K562 (cell line): ENCODE data around the gene PEF1. TPM values are rescaled to one million over a fixed set of nuclear protein-coding genes. Genes with fewer than 3 reads are reported as not detected.

ENCODE experiments used
- ATAC-seq: fragments of 200-7000 bp; cut with Tn5 transposase; 3 replicates; pipeline ENCODE4 v1.9.1; 2020; ENCODE audit warnings: moderate library complexity
- BruUV-seq: library from RNA; stranded (reverse); fragments of 400-500 nt; replicated peaks from 2 replicates; lab custom pipeline; 2021; lab: Mats Ljungman, UMichigan
- CTCF ChIA-PET: fragments of 300-600 bp; formaldehyde crosslinking; extraction: SDS; loops from one replicate; lab custom pipeline; 2021; ENCODE audit warnings: low intra/inter-chr PET ratio; lab: Yijun Ruan, JAX
- POLR2A ChIA-PET: fragments of 300-600, 350-650 bp; sonication (Branson Sonifier 250); formaldehyde crosslinking; extraction: SDS; loops from one replicate; lab custom pipeline; 2021; ENCODE audit warnings: antibody characterized with exemption, inconsistent platforms; lab: Yijun Ruan, JAX
- DNase-seq, 4 experiments: peaks; one replicate each; pipeline versions ENCODE4 v3.0.0 to v3.0.0-alpha.2; 2011 to 2018; ENCODE audit warnings: low spot score in 3 of 4, mixed read lengths in 3 of 4; ENCODE audit errors: extremely low read depth in 1 of 4
- FAIRE-seq: peaks from 2 replicates; lab custom pipeline; 2011; peaks lifted over from hg19 to GRCh38; lab: Jason Lieb, UNC
- H2AFZ ChIP-seq: 2 replicates; pipeline ENCODE4 v1.6.0; 2011; ENCODE audit warnings: low read depth, low read length, control low read depth, inconsistent platforms
- H3K27ac ChIP-seq: fragments of 200-600 bp; 3 replicates; pipeline ENCODE4 v1.8.0; 2011; ENCODE audit warnings: low read depth, mild to moderate bottlenecking, control low read depth, inconsistent platforms, low read length, moderate library complexity, mixed read lengths; ENCODE audit errors: extremely low read depth
- H3K27me3 ChIP-seq, 2 experiments: fragments of 300-600 bp in 1 of 2; 2 replicates in 1 of 2; 3 replicates in 1 of 2; pipeline versions ENCODE4 v1.6.0 to v1.8.0; 2011; ENCODE audit warnings: inconsistent platforms in 2 of 2, low read length in 2 of 2, mild to moderate bottlenecking in 1 of 2, mixed read lengths in 1 of 2, moderate library complexity in 1 of 2; ENCODE audit not compliant: control insufficient read depth in 2 of 2, insufficient read depth in 2 of 2
- H3K36me3 ChIP-seq: fragments of 300-600 bp; 3 replicates; pipeline ENCODE4 v1.8.0; 2011; ENCODE audit warnings: mild to moderate bottlenecking, low read length, inconsistent platforms; ENCODE audit not compliant: control insufficient read depth, insufficient read depth
- H3K4me1 ChIP-seq, 2 experiments: fragments of 200-600 bp in 1 of 2; replicated peaks in 1 of 2; 2 replicates in 1 of 2; 3 replicates in 1 of 2; pipeline versions ENCODE4 v1.5.1 to v1.8.0; 2011; ENCODE audit warnings: inconsistent platforms in 2 of 2, low read length in 2 of 2, mild to moderate bottlenecking in 1 of 2, mixed read lengths in 1 of 2, moderate library complexity in 1 of 2; ENCODE audit not compliant: control insufficient read depth in 2 of 2, insufficient read depth in 2 of 2
- H3K4me2 ChIP-seq: 2 replicates; pipeline ENCODE4 v1.6.1; 2011; ENCODE audit warnings: low read length, control low read depth, inconsistent platforms, mixed read lengths; ENCODE audit not compliant: insufficient read depth
- H3K4me3 ChIP-seq: fragments of 200-600 bp; sonication (generic), shearing (Covaris generic); 2 replicates; pipeline ENCODE4 v1.5.1; 2016; ENCODE audit warnings: control low read depth, inconsistent platforms
- H3K79me2 ChIP-seq: fragments of 200-600 bp; 3 replicates; pipeline ENCODE4 v1.8.0; 2011; ENCODE audit warnings: low read length, inconsistent platforms; ENCODE audit not compliant: control insufficient read depth, insufficient read depth
- H3K9ac ChIP-seq, 2 experiments: 2 replicates each; pipeline versions ENCODE4 v1.6.0 to v1.6.1; 2011; ENCODE audit warnings: low read depth in 2 of 2, low read length in 2 of 2, control low read depth in 1 of 2, inconsistent platforms in 1 of 2, mild to moderate bottlenecking in 1 of 2, mixed read lengths in 1 of 2; ENCODE audit not compliant: insufficient read depth in 1 of 2
- H3K9me1 ChIP-seq: one replicate; pipeline ENCODE4 v1.6.0; 2011; ENCODE audit warnings: inconsistent platforms, mild to moderate bottlenecking, low read length, moderate library complexity; ENCODE audit not compliant: control insufficient read depth, insufficient read depth
- H3K9me3 ChIP-seq: replicated peaks from 2 replicates; pipeline ENCODE4 v1.5.1; 2011; ENCODE audit warnings: low read depth, low read length, inconsistent platforms; ENCODE audit not compliant: control insufficient read depth, insufficient read depth
- H4K20me1 ChIP-seq: replicated peaks from 2 replicates; pipeline ENCODE4 v1.6.1; 2011; ENCODE audit warnings: low read length, inconsistent platforms, mixed read lengths; ENCODE audit not compliant: control insufficient read depth, insufficient read depth
- ARNT ChIP-seq, 2 experiments: fragments of 450-650 bp; IDR thresholded peaks; 2 replicates each; pipeline ENCODE4 v1.6.1; 2016; ENCODE audit warnings: mild to moderate bottlenecking in 1 of 2
- BRD4 ChIP-seq: fragments of 200-600 bp; sonication (generic); IDR thresholded peaks from 2 replicates; pipeline ENCODE4 v1.6.1; 2017; ENCODE audit warnings: inconsistent platforms
- CEBPG ChIP-seq, 3 experiments: fragments of 200-800 bp in 1 of 3; sonication (Bioruptor generic) in 1 of 3; sonication (generic) in 1 of 3; formaldehyde crosslinking in 1 of 3; IDR thresholded peaks in 2 of 3; conservative IDR thresholded peaks in 1 of 3; 2 replicates each; pipeline versions ENCODE4 v1.6.1 to v1.8.0; 2016 to 2022; ENCODE audit warnings: missing compliant biosample characterization in 2 of 3, missing genetic modification characterization in 2 of 3, mild to moderate bottlenecking in 1 of 3, missing genetic modification reagents in 1 of 3
- FOXA3 ChIP-seq, 2 experiments: fragments of 450-650 bp in 1 of 2; sonication (generic) in 1 of 2; formaldehyde crosslinking; IDR thresholded peaks in 1 of 2; conservative IDR thresholded peaks in 1 of 2; 2 replicates each; pipeline versions ENCODE4 v1.4.0 to v1.8.0; 2020 to 2022; ENCODE audit warnings: mild to moderate bottlenecking in 2 of 2, missing genetic modification reagents in 1 of 2
- JUN ChIP-seq, 2 experiments: sonication (generic) in 1 of 2; formaldehyde crosslinking in 1 of 2; IDR thresholded peaks; 2 replicates each; pipeline versions ENCODE4 v1.6.1 to v1.8.0; 2012 to 2022; ENCODE audit warnings: borderline replicate concordance in 2 of 2, mild to moderate bottlenecking in 2 of 2, improper control_type of control experiment in 1 of 2, low read depth in 1 of 2, low read length in 1 of 2, missing genetic modification reagents in 1 of 2
- MYNN ChIP-seq, 2 experiments: sonication (generic); formaldehyde crosslinking in 1 of 2; IDR thresholded peaks; 2 replicates each; pipeline versions ENCODE4 v1.5.0 to v1.6.1; 2016 to 2020; ENCODE audit warnings: antibody characterized with exemption in 1 of 2, missing genetic modification reagents in 1 of 2
- NEUROD1 ChIP-seq: fragments of 150-350 bp; IDR thresholded peaks from 2 replicates; pipeline ENCODE4 v1.6.1; 2014; ENCODE audit warnings: borderline replicate concordance, low read length, low read depth; ENCODE audit not compliant: partially characterized antibody
- SIN3A ChIP-seq, 2 experiments: fragments of 150-350 bp in 1 of 2; IDR thresholded peaks; 2 replicates each; pipeline ENCODE4 v1.6.1; 2011 to 2016; ENCODE audit warnings: borderline replicate concordance in 2 of 2, low read depth in 2 of 2, low read length in 2 of 2, mild to moderate bottlenecking in 2 of 2, moderate library complexity in 2 of 2; ENCODE audit not compliant: control insufficient read depth in 1 of 2
- WGBS: fragments of 100-300 bp; shearing (Covaris generic); methylation state at CpG from one replicate; pipeline ENCODE4 v1.1.6; 2016; ENCODE audit warnings: low coverage, mixed read lengths; ENCODE audit not compliant: insufficient coverage; ENCODE audit errors: missing lambda C conversion rate; 5-methylcytosine and 5-hydroxymethylcytosine counted together
- in situ Hi-C: fragments of 300-500 bp; cut with MboI; formaldehyde crosslinking; loops from 4 replicates; pipeline ENCODE4 v1.15.0; 2018; ENCODE audit warnings: inconsistent platforms, mixed read lengths
- intact Hi-C: fragments of 100-400 bp; cut with micrococcal nuclease; formaldehyde crosslinking; loops from 2 replicates; pipeline ENCODE4 v1.14.2; 2022
- polyA plus RNA-seq, 8 experiments: library from polyadenylated mRNA; depleted of rRNA in 4 of 8; stranded (reverse) in 5 of 8; unstranded in 3 of 8; fragments of >200 nt; fragmentation: Nextera tagmentation in 2 of 8; fragmentation: Illumina TruSeq in 1 of 8; extraction: Ambion mirVana in 2 of 8; extraction: Trizol in 1 of 8; gene quantifications; 2 replicates each; pipeline versions ENCODE4 v1.2.1 to v1.2.3, GENCODE V29; 2011 to 2014; ENCODE audit warnings: inconsistent platforms in 1 of 8, missing spikeins in 1 of 8
- total RNA-seq, 7 experiments: library from RNA; depleted of rRNA in 6 of 7; stranded (reverse); fragments of >200 nt in 6 of 7; fragmentation: Illumina TruSeq in 2 of 7; extraction: Trizol in 2 of 7; gene quantifications; 2 replicates each; pipeline versions ENCODE4 v1.2.1 to v1.2.3, GENCODE V29; 2011 to 2021; ENCODE audit warnings: low replicate concordance in 1 of 7
- TF ChIP-seq, protein P1 (sequence below): fragments of 150-350 bp; conservative IDR thresholded peaks from 2 replicates; pipeline ENCODE4 v1.6.1; 2014; ENCODE audit warnings: low read length
- TF ChIP-seq, protein P2 (sequence below): fragments of 450-650 bp; IDR thresholded peaks from 2 replicates; pipeline ENCODE4 v1.6.1; 2017; ENCODE audit warnings: antibody characterized with exemption, mild to moderate bottlenecking

Gene PEF1
- total and polyA plus RNA-seq, 9 of the 15 experiments (the other 6 are each of a cell fraction or from before 2014, with no cell fraction given), result 26.3 to 95.5 (median 61.9) TPM

DNA sequence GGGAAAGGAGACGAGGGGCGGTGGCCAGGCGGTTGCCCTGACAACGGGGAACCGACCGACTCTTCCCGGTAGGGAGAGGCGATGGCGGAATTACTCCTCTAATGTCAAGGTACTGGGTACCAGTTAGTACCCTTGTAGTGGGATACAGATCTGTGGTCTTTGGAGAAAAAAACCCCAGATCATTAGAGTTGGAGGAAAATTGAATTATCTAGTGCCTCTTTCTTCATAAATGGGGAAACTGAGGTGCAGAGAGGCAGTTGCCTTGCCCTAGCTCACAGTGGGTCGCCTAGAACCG is 545 bp upstream of the PEF1 start (continued):
- TF ChIP-seq, protein P1, sequence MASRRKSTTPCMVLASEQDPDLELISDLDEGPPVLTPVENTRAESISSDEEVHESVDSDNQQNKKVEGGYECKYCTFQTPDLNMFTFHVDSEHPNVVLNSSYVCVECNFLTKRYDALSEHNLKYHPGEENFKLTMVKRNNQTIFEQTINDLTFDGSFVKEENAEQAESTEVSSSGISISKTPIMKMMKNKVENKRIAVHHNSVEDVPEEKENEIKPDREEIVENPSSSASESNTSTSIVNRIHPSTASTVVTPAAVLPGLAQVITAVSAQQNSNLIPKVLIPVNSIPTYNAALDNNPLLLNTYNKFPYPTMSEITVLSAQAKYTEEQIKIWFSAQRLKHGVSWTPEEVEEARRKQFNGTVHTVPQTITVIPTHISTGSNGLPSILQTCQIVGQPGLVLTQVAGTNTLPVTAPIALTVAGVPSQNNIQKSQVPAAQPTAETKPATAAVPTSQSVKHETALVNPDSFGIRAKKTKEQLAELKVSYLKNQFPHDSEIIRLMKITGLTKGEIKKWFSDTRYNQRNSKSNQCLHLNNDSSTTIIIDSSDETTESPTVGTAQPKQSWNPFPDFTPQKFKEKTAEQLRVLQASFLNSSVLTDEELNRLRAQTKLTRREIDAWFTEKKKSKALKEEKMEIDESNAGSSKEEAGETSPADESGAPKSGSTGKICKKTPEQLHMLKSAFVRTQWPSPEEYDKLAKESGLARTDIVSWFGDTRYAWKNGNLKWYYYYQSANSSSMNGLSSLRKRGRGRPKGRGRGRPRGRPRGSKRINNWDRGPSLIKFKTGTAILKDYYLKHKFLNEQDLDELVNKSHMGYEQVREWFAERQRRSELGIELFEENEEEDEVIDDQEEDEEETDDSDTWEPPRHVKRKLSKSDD, result 0 out of 2 replicates have a peak, but pooled peaks have one; percentile 9
- TF ChIP-seq CEBPG (CRISPR knock-in tag; IDR thresholded peaks at IDR 0.05) (peak; percentile 31; the same call in 1 of the 2 replicates), CEBPG (tag; conservative IDR thresholded peaks at IDR 0.05 in 1 of 2, IDR thresholded peaks at IDR 0.05 in 1 of 2) (no peak), MYNN (IDR thresholded peaks at IDR 0.05) (peak; percentile 37; the same call in 1 of the 2 replicates), MYNN (CRISPR knock-in tag; IDR thresholded peaks at IDR 0.05) (no peak)

DNA sequence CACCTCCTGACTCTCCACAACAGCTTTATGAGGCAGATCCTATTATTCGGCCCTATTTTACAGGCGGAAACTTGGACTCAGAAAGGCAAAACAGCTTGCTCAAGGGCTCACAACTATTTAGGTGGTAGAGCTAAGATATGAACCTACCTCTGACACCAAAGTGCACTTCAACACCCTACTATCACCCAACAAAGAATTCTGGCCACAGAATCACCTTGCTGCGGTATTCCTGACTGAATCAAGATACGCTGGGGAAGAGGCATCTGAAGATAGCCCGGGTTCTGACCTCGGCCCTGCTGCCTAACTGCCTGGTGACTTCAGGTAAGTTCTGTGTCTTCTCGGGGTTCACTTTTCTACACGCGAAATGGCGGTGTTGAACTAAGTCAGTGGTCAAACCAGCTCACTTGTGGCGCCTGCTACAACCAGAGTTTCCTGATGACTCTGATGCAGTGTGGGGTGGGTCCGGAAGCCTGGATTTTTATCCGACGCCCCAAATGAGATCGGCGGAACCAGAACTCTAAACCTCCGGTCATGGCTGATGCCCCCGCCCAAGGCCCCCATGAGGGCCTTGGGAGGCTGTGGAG is 608 bp downstream of the PEF1 start:
- H3K79me2 ChIP-seq, result peaks cover 39% of the 10 kb centered on the region
- peaks cover 0 to 16% of the 10 kb centered on the region in 2 experiments; a peak in 3 of 5 replicates for H3K4me1 ChIP-seq
- in situ Hi-C loops, result no loop called here
- 1% methylated on average over 18 of the region's 18 CpGs for WGBS
- CTCF ChIA-PET, result interaction anchor here (0.6 kb wide), 1 partner anchor 74 kb away, joined by 3 read pairs; no protein-coding TSS in a partner anchor
- H4K20me1 ChIP-seq, result no peaks in the 10 kb centered on the region; the same call in 1 of the 2 replicates
- FAIRE-seq (peak; percentile 32), DNase-seq (no peak), ATAC-seq (peak; percentile 75)
- no peaks in the 10 kb centered on the region for H3K9me3 ChIP-seq
- intact Hi-C loops, result loop anchor here (10.0 kb wide), 1 partner anchor 311 kb away; no protein-coding TSS in a partner anchor
- H3K4me3 ChIP-seq, result peak overlapping the region; percentile 62
- POLR2A ChIA-PET, result interaction anchor here (0.6 to 2.5 kb wide), 15 partner anchors 9 to 575 kb away, joined by 3 to 11 read pairs (median 4); partner anchors contain the start of gene COL16A1
- peak overlapping the region; percentile 99 for H2AFZ ChIP-seq
- H3K9me1 ChIP-seq, result no peaks in the 10 kb centered on the region
- no peaks in the 10 kb centered on the region; the same call in 2 of the 3 replicates for H3K36me3 ChIP-seq
- peak overlapping the region; percentile 94 to 99 for H3K9ac ChIP-seq
- H3K4me2 ChIP-seq, result peak overlapping the region; percentile 100
- H3K27ac ChIP-seq, result peak overlapping the region; percentile 96
- H3K27me3 ChIP-seq, result no peaks in the 10 kb centered on the region
- BruUV-seq, result no TSS peak
- TF ChIP-seq SIN3A (IDR thresholded peaks at IDR 0.05; ENCODE audit: borderline replicate concordance in 2 of 2, control insufficient read depth in 1 of 2, low read depth in 2 of 2, low read length in 2 of 2) (peak; percentile 34 to 61; a peak in 2 of 4 replicates), NEUROD1 (peak; percentile 3), BRD4 (peak; percentile 55; the same call in 1 of the 2 replicates), JUN (IDR thresholded peaks at IDR 0.05; ENCODE audit: borderline replicate concordance, low read depth, low read length) (no peak), JUN (CRISPR knock-in tag; IDR thresholded peaks at IDR 0.05; ENCODE audit: borderline replicate concordance) (peak; percentile 39; the same call in 1 of the 2 replicates), ARNT (IDR thresholded peaks at IDR 0.05) (0 out of 4 replicates have a peak, but pooled peaks of 1 of the 2 experiments have one; percentile 63), FOXA3 (CRISPR knock-in tag; conservative IDR thresholded peaks at IDR 0.05 in 1 of 2, IDR thresholded peaks at IDR 0.05 in 1 of 2) (peak in 1 of 2 experiments; percentile 79; a peak in 1 of 4 replicates)
- TF ChIP-seq, protein P2, sequence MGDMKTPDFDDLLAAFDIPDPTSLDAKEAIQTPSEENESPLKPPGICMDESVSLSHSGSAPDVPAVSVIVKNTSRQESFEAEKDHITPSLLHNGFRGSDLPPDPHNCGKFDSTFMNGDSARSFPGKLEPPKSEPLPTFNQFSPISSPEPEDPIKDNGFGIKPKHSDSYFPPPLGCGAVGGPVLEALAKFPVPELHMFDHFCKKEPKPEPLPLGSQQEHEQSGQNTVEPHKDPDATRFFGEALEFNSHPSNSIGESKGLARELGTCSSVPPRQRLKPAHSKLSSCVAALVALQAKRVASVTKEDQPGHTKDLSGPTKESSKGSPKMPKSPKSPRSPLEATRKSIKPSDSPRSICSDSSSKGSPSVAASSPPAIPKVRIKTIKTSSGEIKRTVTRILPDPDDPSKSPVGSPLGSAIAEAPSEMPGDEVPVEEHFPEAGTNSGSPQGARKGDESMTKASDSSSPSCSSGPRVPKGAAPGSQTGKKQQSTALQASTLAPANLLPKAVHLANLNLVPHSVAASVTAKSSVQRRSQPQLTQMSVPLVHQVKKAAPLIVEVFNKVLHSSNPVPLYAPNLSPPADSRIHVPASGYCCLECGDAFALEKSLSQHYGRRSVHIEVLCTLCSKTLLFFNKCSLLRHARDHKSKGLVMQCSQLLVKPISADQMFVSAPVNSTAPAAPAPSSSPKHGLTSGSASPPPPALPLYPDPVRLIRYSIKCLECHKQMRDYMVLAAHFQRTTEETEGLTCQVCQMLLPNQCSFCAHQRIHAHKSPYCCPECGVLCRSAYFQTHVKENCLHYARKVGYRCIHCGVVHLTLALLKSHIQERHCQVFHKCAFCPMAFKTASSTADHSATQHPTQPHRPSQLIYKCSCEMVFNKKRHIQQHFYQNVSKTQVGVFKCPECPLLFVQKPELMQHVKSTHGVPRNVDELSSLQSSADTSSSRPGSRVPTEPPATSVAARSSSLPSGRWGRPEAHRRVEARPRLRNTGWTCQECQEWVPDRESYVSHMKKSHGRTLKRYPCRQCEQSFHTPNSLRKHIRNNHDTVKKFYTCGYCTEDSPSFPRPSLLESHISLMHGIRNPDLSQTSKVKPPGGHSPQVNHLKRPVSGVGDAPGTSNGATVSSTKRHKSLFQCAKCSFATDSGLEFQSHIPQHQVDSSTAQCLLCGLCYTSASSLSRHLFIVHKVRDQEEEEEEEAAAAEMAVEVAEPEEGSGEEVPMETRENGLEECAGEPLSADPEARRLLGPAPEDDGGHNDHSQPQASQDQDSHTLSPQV, result peak; percentile 41; the same call in 1 of the 2 replicates
